HG02588 (cell line): ENCODE measurements around the gene USP32.
"Not testable (repeated sequence)": the region's sequence is repeated elsewhere in the genome, so short reads cannot be mapped to it uniquely, and the experiment has no call there.

ENCODE experiments used
- ATAC-seq: cut with Tn5 transposase; IDR thresholded peaks from one replicate; pipeline ENCODE4 v1.9.1; 2021; ENCODE audit warnings: mild to moderate bottlenecking, moderate library complexity; ENCODE audit not compliant: unreplicated experiment

USP32 gene

GRCh38 chr17:60333628-60334031, 58.3 kb downstream of the USP32 start:
- ATAC-seq: no peak

- not testable (repeated sequence) for ATAC-seq
Observed at GRCh38 chr17:60333072-60333471, 58.9 kb downstream of the USP32 start.

GRCh38 chr17:60332574-60332973, 59.4 kb downstream of the USP32 start:
- ATAC-seq: no peak

- no peak for ATAC-seq
Observed at GRCh38 chr17:60330731-60331130, 61.2 kb downstream of the USP32 start.

GRCh38 chr17:60328679-60329078, 63.3 kb downstream of the USP32 start:
- no peak for ATAC-seq

GRCh38 chr17:60327901-60328273, 64.0 kb downstream of the USP32 start:
- ATAC-seq: no peak

- ATAC-seq: no peak
Observed at GRCh38 chr17:60327134-60327900, 64.6 kb downstream of the USP32 start.

- ATAC-seq: no peak
Observed at GRCh38 chr17:60326702-60327101, 65.2 kb downstream of the USP32 start.

GRCh38 chr17:60325730-60326524, 66.0 kb downstream of the USP32 start:
- no peak for ATAC-seq

GRCh38 chr17:60323754-60324153, 68.2 kb downstream of the USP32 start:
- ATAC-seq: no peak

- no peak for ATAC-seq
Observed at GRCh38 chr17:60322056-60322387, 69.9 kb downstream of the USP32 start.

GRCh38 chr17:60321336-60322055, 70.4 kb downstream of the USP32 start:
- no peak for ATAC-seq

- ATAC-seq: no peak
Observed at GRCh38 chr17:60318830-60319229, 73.1 kb downstream of the USP32 start.

- no peak for ATAC-seq
Observed at GRCh38 chr17:60318326-60318725, 73.6 kb downstream of the USP32 start.

GRCh38 chr17:60315650-60316049, 76.3 kb downstream of the USP32 start:
- no peak for ATAC-seq

- ATAC-seq: not testable (repeated sequence)
Observed at GRCh38 chr17:60314900-60315299, 77.0 kb downstream of the USP32 start.

- ATAC-seq: no peak
Observed at GRCh38 chr17:60314423-60314822, 77.5 kb downstream of the USP32 start.

GRCh38 chr17:60311936-60312335, 80.0 kb downstream of the USP32 start:
- ATAC-seq: no peak

GRCh38 chr17:60311186-60311585, 80.7 kb downstream of the USP32 start:
- no peak for ATAC-seq

GRCh38 chr17:60305141-60305540, 86.8 kb downstream of the USP32 start:
- ATAC-seq: no peak

- ATAC-seq: no peak
Observed at GRCh38 chr17:60304502-60304901, 87.4 kb downstream of the USP32 start.
